HG02623 (cell line): ENCODE data around the gene TMEM250.

Experiments used
- ATAC-seq: cut with Tn5 transposase; IDR thresholded peaks from one replicate; pipeline ENCODE4 v1.9.1; 2021; ENCODE audit warnings: moderate library complexity; ENCODE audit not compliant: unreplicated experiment

Gene TMEM250

GRCh38 chr9:136147890-136148714 is 29.4 kb upstream of the TMEM250 start:
- no peak for ATAC-seq

- no peak for ATAC-seq
These were observed 28.6 kb upstream of the TMEM250 start for GRCh38 chr9:136147038-136147889.

GRCh38 chr9:136146126-136147037 is 27.7 kb upstream of the TMEM250 start:
- no peak for ATAC-seq

- no peak for ATAC-seq
These were observed 26.9 kb upstream of the TMEM250 start for GRCh38 chr9:136145580-136145979.

- ATAC-seq = no peak
These were observed 25.8 kb upstream of the TMEM250 start for GRCh38 chr9:136144450-136144849.

- ATAC-seq = no peak
These were observed 24.7 kb upstream of the TMEM250 start for GRCh38 chr9:136143215-136144001.

- ATAC-seq = no peak
These were observed 24.2 kb upstream of the TMEM250 start for GRCh38 chr9:136142859-136143214.

GRCh38 chr9:136142414-136142796 is 23.7 kb upstream of the TMEM250 start:
- no peak for ATAC-seq

- no peak for ATAC-seq
These were observed 23.2 kb upstream of the TMEM250 start for GRCh38 chr9:136141682-136142413.

GRCh38 chr9:136140966-136141365 is 22.3 kb upstream of the TMEM250 start:
- no peak for ATAC-seq

- no peak for ATAC-seq
These were observed 21.4 kb upstream of the TMEM250 start for GRCh38 chr9:136140046-136140445.

- no peak for ATAC-seq
These were observed 19.9 kb upstream of the TMEM250 start for GRCh38 chr9:136138566-136138965.

GRCh38 chr9:136137321-136138265 is 18.9 kb upstream of the TMEM250 start:
- no peak for ATAC-seq

GRCh38 chr9:136136127-136136925 is 17.7 kb upstream of the TMEM250 start:
- ATAC-seq = no peak

- ATAC-seq = no peak
These were observed 16.9 kb upstream of the TMEM250 start for GRCh38 chr9:136135326-136136126.

GRCh38 chr9:136133959-136134484 is 15.3 kb upstream of the TMEM250 start:
- ATAC-seq = no peak
